A549 (cell line): ENCODE results near the gene PTCD3. TPM values are rescaled to one million over a fixed set of nuclear protein-coding genes. Genes with fewer than 3 reads are reported as not detected.

Experiments
- ATAC-seq, 2 experiments: fragments of 200-7000 bp in 1 of 2; fragments of >200 bp in 1 of 2; cut with Nextera tagmentation in 1 of 2; cut with Tn5 transposase in 1 of 2; 3 replicates each; pipeline versions ENCODE4 v1.8.0 to v1.9.1; 2018 to 2020; ENCODE audit warnings: mild to moderate bottlenecking in 1 of 2, moderate library complexity in 1 of 2
- CTCF ChIA-PET: fragments of 300-600 bp; sonication (Branson Sonifier 250); formaldehyde crosslinking; extraction: SDS; loops from one replicate; lab custom pipeline; 2021; ENCODE audit warnings: antibody characterized with exemption, inconsistent platforms; lab: Yijun Ruan, JAX
- POLR2A ChIA-PET: fragments of 350-600 bp; formaldehyde crosslinking; extraction: SDS; loops from one replicate; lab custom pipeline; 2021; ENCODE audit warnings: antibody characterized with exemption, inconsistent platforms; lab: Yijun Ruan, JAX
- DNase-seq, 2 experiments: peaks; one replicate each; pipeline versions ENCODE4 v3.0.0 to v3.0.0-alpha.2; 2011 to 2016; ENCODE audit warnings: low read depth in 1 of 2, low spot score in 1 of 2
- FAIRE-seq: peaks from 2 replicates; lab custom pipeline; 2011; peaks lifted over from hg19 to GRCh38; lab: Jason Lieb, UNC
- H3K27ac ChIP-seq, 2 experiments: fragments of >200 bp; sonication (Bioruptor Twin); formaldehyde crosslinking; 3 replicates each; pipeline ENCODE4 v1.5.1; 2016 to 2017
- H3K4me1 ChIP-seq: fragments of >200 bp; sonication (Bioruptor Twin); formaldehyde crosslinking; 3 replicates; pipeline ENCODE4 v1.6.1; 2016
- H3K4me2 ChIP-seq: fragments of >200 bp; sonication (Bioruptor Twin); formaldehyde crosslinking; 3 replicates; pipeline ENCODE4 v1.6.1; 2016
- H3K4me3 ChIP-seq: fragments of >200 bp; sonication (Bioruptor Twin); formaldehyde crosslinking; 3 replicates; pipeline ENCODE4 v1.5.1; 2016
- H3K9me3 ChIP-seq: fragments of >200 bp; sonication (Bioruptor Twin); formaldehyde crosslinking; 3 replicates; pipeline ENCODE4 v1.6.1; 2016
- BHLHE40 ChIP-seq: IDR thresholded peaks from 2 replicates; pipeline ENCODE4 v1.6.1; 2012; ENCODE audit warnings: low read depth, low read length, inconsistent platforms
- CBX2 ChIP-seq: fragments of 200-600 bp; sonication (generic); IDR thresholded peaks from 2 replicates; pipeline ENCODE4 v1.6.1; 2016; ENCODE audit warnings: low read depth, mild to moderate bottlenecking, borderline replicate concordance
- CBX8 ChIP-seq: fragments of 200-600 bp; sonication (generic); IDR thresholded peaks from 2 replicates; pipeline ENCODE4 v1.6.1; 2016
- CEBPB ChIP-seq, 2 experiments: fragments of >200 bp in 1 of 2; sonication (Bioruptor Twin) in 1 of 2; formaldehyde crosslinking in 1 of 2; IDR thresholded peaks; 2 replicates each; pipeline ENCODE4 v1.6.1; 2012 to 2016
- EHF ChIP-seq: fragments of 250-450 bp; sonication (Bioruptor Pico); IDR thresholded peaks from 2 replicates; pipeline ENCODE4 v1.5.0; 2020; ENCODE audit warnings: mild to moderate bottlenecking
- EHMT2 ChIP-seq: fragments of 200-600 bp; sonication (generic); IDR thresholded peaks from 2 replicates; pipeline ENCODE4 v1.6.1; 2016; ENCODE audit warnings: antibody characterized with exemption, low read depth, mild to moderate bottlenecking, moderate library complexity
- EP300 ChIP-seq, 2 experiments: fragments of >200 bp; sonication (Bioruptor Twin); formaldehyde crosslinking; IDR thresholded peaks; 2 replicates in 1 of 2; 3 replicates in 1 of 2; pipeline ENCODE4 v1.6.1; 2016 to 2017
- ESRRA ChIP-seq: fragments of 150-350 bp; IDR thresholded peaks from 2 replicates; pipeline ENCODE4 v1.6.1; 2014; ENCODE audit warnings: mild to moderate bottlenecking, low read length, borderline replicate concordance
- FOSL2 ChIP-seq, 2 experiments: fragments of 450-650 bp in 1 of 2; fragments of >200 bp in 1 of 2; sonication (Bioruptor Twin) in 1 of 2; formaldehyde crosslinking; IDR thresholded peaks; 2 replicates each; pipeline versions ENCODE4 v1.5.0 to v1.6.1; 2016 to 2020; ENCODE audit warnings: mild to moderate bottlenecking in 1 of 2, moderate library complexity in 1 of 2
- FOXS1 ChIP-seq: fragments of 250-450 bp; sonication (Bioruptor Pico); IDR thresholded peaks from 2 replicates; pipeline ENCODE4 v1.5.0; 2020; ENCODE audit warnings: mild to moderate bottlenecking, moderate library complexity
- HDAC2 ChIP-seq: fragments of 200-600 bp; sonication (generic); IDR thresholded peaks from 2 replicates; pipeline ENCODE4 v1.6.1; 2016
- JUN ChIP-seq, 2 experiments: fragments of >200 bp; sonication (Bioruptor Twin); formaldehyde crosslinking; IDR thresholded peaks; 2 replicates in 1 of 2; 3 replicates in 1 of 2; pipeline ENCODE4 v1.6.1; 2016 to 2017
- MAFK ChIP-seq: fragments of 450-650 bp; IDR thresholded peaks from 2 replicates; pipeline ENCODE4 v1.6.1; 2014; ENCODE audit not compliant: partially characterized antibody
- PHF8 ChIP-seq: fragments of 200-600 bp; sonication (generic); IDR thresholded peaks from 2 replicates; pipeline ENCODE4 v1.6.1; 2016; ENCODE audit warnings: low read depth, mild to moderate bottlenecking, antibody characterized with exemption, moderate library complexity, borderline replicate concordance
- RAD21 ChIP-seq, 2 experiments: fragments of >200 bp in 1 of 2; sonication (Bioruptor Twin) in 1 of 2; formaldehyde crosslinking in 1 of 2; IDR thresholded peaks in 1 of 2; conservative IDR thresholded peaks in 1 of 2; 2 replicates in 1 of 2; 3 replicates in 1 of 2; pipeline ENCODE4 v1.6.1; 2012 to 2018; ENCODE audit warnings: inconsistent platforms in 1 of 2
- RCOR1 ChIP-seq: fragments of 150-350 bp; IDR thresholded peaks from 2 replicates; pipeline ENCODE4 v1.6.1; 2014; ENCODE audit warnings: antibody characterized with exemption, low read length, low read depth
- SMC3 ChIP-seq: fragments of >200 bp; sonication (Bioruptor Twin); formaldehyde crosslinking; IDR thresholded peaks from 3 replicates; pipeline ENCODE4 v1.6.1; 2018; ENCODE audit warnings: inconsistent platforms
- TFCP2L1 ChIP-seq: fragments of 250-450 bp; sonication (Bioruptor Pico); IDR thresholded peaks from 2 replicates; pipeline ENCODE4 v1.5.0; 2021; ENCODE audit warnings: mild to moderate bottlenecking
- USF2 ChIP-seq: fragments of 450-650 bp; IDR thresholded peaks from 2 replicates; pipeline ENCODE4 v1.6.1; 2014; ENCODE audit warnings: antibody characterized with exemption
- WGBS: methylation state at CpG from one replicate; pipeline ENCODE4 v1.1.6; 2017; ENCODE audit errors: missing lambda C conversion rate; 5-methylcytosine and 5-hydroxymethylcytosine counted together
- polyA plus RNA-seq, 4 experiments: library from polyadenylated mRNA; depleted of rRNA in 3 of 4; stranded (reverse); fragments of >200 nt; fragmentation: RNase III in 1 of 4; extraction: RNeasy Plus Mini Kit Qiagen cat#74134 plus additional on column Dnase treatment in 1 of 4; gene quantifications; 2 replicates in 3 of 4; 3 replicates in 1 of 4; pipeline ENCODE4 v1.2.3, GENCODE V29; 2011 to 2017
- TF ChIP-seq, protein P1 (sequence below): IDR thresholded peaks from 2 replicates; pipeline ENCODE4 v1.6.1; 2012

Gene PTCD3
- polyA plus RNA-seq, 2 of the 4 experiments (the other 2 are of a cell fraction): 200 to 260 TPM

GRCh38 chr2:86143307-86143706 is 37.3 kb downstream of the PTCD3 start:
- Histone ChIP-seq H3K27ac (no peak overlapping the region), H3K4me1 (no peaks in the 10 kb centered on the region), H3K4me3 (no peak overlapping the region), H3K9me3 (no peaks in the 10 kb centered on the region), H3K4me2 (no peak overlapping the region)
- CTCF ChIA-PET: interaction anchor here (0.6 to 1.5 kb wide), 3 partner anchors 11 to 315 kb away, joined by 3 to 4 read pairs (median 3); no protein-coding TSS in a partner anchor
- 95% methylated on average over 6 of the region's 6 CpGs for WGBS
- 0 out of 6 replicates have a peak, but pooled peaks of 1 of the 2 experiments have one; percentile 8 for ATAC-seq
- DNase-seq: no peak
- POLR2A ChIA-PET: no interaction called here
- TF ChIP-seq CEBPB (IDR thresholded peaks at IDR 0.05) (peak; percentile 29 to 58; a peak in 2 of 4 replicates), ESRRA (no peak)
- no peak for FAIRE-seq

DNA sequence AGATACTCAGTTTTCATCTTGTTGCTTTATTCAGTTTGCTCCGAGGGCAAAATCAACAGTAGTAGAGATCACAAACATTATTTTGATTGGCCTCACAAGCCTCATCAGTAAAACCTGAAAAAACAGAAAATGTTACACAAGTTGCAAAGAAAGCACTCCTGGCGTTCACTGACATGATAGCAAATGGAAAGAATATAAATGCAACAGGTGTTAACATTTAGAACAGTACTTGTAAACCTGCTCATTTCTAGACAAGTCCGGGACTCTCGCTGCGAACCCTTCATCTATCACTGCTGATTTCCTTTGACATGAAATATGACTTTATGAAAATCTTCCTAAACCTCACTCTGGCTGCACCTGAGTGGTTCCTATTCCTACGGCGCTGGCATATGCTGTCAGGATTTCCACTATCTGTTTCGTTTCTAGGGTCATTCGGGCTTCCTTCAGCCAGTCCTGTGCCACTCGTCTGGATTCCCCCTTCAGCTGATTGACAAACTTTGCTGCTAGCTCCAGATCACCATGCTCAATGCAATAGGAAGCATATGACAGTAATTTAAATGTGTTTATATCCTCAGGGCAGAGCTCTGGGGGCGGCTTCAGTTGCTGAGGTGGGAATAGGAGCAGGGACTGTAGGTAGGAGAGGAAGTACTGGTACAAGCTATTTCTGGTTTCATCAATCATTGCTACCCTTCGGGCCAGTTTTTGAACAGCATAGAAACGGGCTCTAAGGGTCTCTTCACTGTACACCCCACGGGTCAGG is 38.1 kb downstream of the PTCD3 start:
- no peaks in the 10 kb centered on the region for H3K9me3 ChIP-seq
- TF ChIP-seq BHLHE40: no peak
- peak; percentile 17 to 31; a peak in 1 of 5 replicates for TF ChIP-seq JUN (IDR thresholded peaks at IDR 0.05)
- no peak overlapping the region for H3K4me3 ChIP-seq
- POLR2A ChIA-PET: interaction anchor here (0.6 kb wide), 1 partner anchor 14 kb away, joined by 3 read pairs; no protein-coding TSS in a partner anchor
- ATAC-seq (peak; percentile 17 to 21; a peak in 3 of 6 replicates), DNase-seq (no peak), FAIRE-seq (no peak)
- H3K4me2 ChIP-seq: no peak overlapping the region
- WGBS: 92% methylated on average over 14 of the region's 14 CpGs
- CTCF ChIA-PET: interaction anchor here (0.5 to 1.5 kb wide), 2 partner anchors 21 to 751 kb away, joined by 3 to 4 read pairs; no protein-coding TSS in a partner anchor
- H3K4me1 ChIP-seq: no peaks in the 10 kb centered on the region
- no peak overlapping the region for H3K27ac ChIP-seq

GRCh38 chr2:86147793-86148192 is 41.8 kb downstream of the PTCD3 start:
- FAIRE-seq: no peak
- H3K9me3 ChIP-seq: no peaks in the 10 kb centered on the region
- H3K4me1 ChIP-seq: no peaks in the 10 kb centered on the region
- no peak for ATAC-seq
- no peak for TF ChIP-seq CEBPB (IDR thresholded peaks at IDR 0.05)
- TF ChIP-seq FOSL2 (IDR thresholded peaks at IDR 0.05): no peak
- no peak for TF ChIP-seq FOSL2 (CRISPR knock-in tag; IDR thresholded peaks at IDR 0.05)
- TF ChIP-seq FOXS1 (CRISPR knock-in tag): no peak
- TF ChIP-seq RAD21 (conservative IDR thresholded peaks at IDR 0.05 in 1 of 2, IDR thresholded peaks at IDR 0.05 in 1 of 2): no peak
- TF ChIP-seq HDAC2: no peak
- no peak for TF ChIP-seq RCOR1
- no peak for TF ChIP-seq EHF (CRISPR knock-in tag)
- no peak for TF ChIP-seq EP300 (IDR thresholded peaks at IDR 0.05)
- TF ChIP-seq CBX8: no peak
- TF ChIP-seq TFCP2L1 (CRISPR knock-in tag): no peak
- TF ChIP-seq MAFK: no peak
- TF ChIP-seq, protein P1, sequence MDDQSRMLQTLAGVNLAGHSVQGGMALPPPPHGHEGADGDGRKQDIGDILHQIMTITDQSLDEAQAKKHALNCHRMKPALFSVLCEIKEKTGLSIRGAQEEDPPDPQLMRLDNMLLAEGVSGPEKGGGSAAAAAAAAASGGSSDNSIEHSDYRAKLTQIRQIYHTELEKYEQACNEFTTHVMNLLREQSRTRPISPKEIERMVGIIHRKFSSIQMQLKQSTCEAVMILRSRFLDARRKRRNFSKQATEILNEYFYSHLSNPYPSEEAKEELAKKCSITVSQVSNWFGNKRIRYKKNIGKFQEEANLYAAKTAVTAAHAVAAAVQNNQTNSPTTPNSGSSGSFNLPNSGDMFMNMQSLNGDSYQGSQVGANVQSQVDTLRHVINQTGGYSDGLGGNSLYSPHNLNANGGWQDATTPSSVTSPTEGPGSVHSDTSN: no peak
- no peak for TF ChIP-seq JUN (IDR thresholded peaks at IDR 0.05)
- no peak for TF ChIP-seq SMC3
- TF ChIP-seq EHMT2: no peak
- no peak for TF ChIP-seq PHF8
- no peak for TF ChIP-seq USF2
- TF ChIP-seq CBX2: no peak
- ChIA-PET CTCF (interaction anchor here (0.6 to 1.8 kb wide), 4 partner anchors 9 to 320 kb away, joined by 3 to 5 read pairs (median 4); no protein-coding TSS in a partner anchor), POLR2A (no interaction called here)
- no peak overlapping the region for H3K27ac ChIP-seq
- no peak overlapping the region for H3K4me2 ChIP-seq
- H3K4me3 ChIP-seq: no peak overlapping the region
- no peak for DNase-seq
- 89% methylated on average over 2 of the region's 2 CpGs for WGBS
